SKM-1 treated with dmso at 0.1 percent for 144 hours (cell line): ENCODE measurements around the gene NPR1.
"Not testable (repeated sequence)": the region's sequence is repeated elsewhere in the genome, so short reads cannot be mapped to it uniquely, and the experiment has no call there.

Experiments used
- DNase-seq: peaks from one replicate; lab custom pipeline; 2025; ENCODE audit not compliant: unreplicated experiment; lab: John Stamatoyannopoulos, UW

NPR1 gene

DNA sequence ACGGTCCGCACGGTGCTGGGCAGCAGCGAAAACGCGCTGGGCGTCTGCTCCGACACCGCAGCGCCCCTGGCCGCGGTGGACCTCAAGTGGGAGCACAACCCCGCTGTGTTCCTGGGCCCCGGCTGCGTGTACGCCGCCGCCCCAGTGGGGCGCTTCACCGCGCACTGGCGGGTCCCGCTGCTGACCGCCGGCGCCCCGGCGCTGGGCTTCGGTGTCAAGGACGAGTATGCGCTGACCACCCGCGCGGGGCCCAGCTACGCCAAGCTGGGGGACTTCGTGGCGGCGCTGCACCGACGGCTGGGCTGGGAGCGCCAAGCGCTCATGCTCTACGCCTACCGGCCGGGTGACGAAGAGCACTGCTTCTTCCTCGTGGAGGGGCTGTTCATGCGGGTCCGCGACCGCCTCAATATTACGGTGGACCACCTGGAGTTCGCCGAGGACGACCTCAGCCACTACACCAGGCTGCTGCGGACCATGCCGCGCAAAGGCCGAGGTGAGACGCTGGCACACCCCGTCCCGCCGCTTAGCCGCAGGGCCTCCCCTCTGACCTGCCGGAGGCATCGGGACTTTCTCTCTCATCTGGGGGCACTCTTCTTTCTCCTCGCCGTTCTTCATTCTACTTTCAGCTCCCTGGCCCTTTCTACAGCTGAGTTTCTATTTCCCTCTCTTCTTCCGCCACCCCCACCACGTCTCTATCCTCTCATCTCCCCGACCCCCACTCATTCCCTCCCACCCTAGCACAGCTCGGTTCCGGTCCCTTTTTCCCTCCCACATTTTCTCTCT lies 1.0 kb downstream of the NPR1 start:
- no peak for DNase-seq

GRCh38 chr1:153680120-153680403 lies 1.6 kb downstream of the NPR1 start:
- no peak for DNase-seq

DNA sequence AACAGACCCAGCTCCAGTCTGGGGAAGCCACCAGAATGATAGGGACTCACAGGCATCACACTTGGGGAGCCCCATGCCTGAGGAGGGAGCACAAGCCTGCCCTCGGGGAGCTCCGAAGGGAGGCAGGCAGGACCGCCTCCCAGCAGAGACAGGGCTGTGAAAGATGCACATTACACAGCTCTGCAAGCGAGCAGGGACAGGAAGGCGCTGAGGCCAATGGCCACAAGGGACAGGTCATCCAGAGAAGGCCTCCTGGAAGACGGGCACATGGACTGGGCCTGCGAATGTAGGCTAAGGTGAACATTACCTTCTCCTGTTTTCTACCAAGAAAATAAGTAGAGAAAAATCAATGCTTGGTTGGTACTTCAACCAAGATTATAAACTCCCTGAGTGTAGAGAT lies 4.2 kb downstream of the NPR1 start:
- no peak for DNase-seq

- DNase-seq = no peak
These were observed 5.4 kb downstream of the NPR1 start for GRCh38 chr1:153683854-153684253.

DNA sequence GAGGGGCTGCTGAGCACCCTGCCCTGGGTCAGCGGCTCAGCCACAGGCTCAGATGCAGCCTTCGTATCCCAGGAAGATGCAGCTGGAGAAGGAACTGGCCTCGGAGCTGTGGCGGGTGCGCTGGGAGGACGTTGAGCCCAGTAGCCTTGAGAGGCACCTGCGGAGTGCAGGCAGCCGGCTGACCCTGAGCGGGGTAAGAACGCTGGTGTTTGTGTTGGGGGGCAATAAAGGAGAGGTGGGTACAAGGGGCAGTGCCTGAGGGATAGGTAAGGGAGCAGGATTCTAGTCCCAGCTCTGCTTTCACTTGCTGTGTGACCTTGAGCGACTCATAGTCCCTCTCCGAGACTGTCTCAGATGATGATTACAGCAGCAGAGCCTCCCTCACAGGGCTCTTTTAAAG lies 6.4 kb downstream of the NPR1 start:
- no peak for DNase-seq

DNA sequence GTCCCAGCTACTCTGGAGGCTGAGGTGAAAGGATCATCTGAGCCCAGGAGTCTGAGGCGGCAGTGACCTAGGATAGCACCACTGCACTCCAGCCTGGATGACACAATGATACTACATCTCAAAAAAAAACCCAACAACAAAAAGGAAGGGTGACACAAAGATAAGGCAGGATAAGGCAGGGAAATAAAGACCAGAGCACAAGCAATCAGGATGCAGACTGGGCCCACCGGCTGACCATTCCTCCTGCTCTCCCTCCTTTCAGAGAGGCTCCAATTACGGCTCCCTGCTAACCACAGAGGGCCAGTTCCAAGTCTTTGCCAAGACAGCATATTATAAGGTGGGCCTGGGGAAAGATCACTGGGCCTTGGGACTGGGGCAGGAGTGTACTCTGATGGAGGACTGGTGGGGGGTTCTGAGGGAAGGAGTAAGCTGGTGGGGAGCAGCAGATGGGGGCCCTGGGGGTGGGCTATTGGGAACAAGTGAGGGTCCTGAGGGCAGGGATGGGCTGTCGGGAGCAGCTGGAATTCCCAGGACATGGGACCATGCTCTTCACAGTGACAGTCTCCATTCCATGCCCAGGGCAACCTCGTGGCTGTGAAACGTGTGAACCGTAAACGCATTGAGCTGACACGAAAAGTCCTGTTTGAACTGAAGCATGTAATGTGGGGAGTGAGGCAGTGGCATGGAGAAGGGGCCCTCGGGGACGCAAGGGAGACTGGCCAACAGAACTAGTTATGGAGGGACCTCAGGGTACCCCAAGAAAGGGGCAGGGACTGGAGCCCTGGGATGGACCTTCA lies 7.3 kb downstream of the NPR1 start:
- no peak for DNase-seq

GRCh38 chr1:153687346-153688125 lies 9.0 kb downstream of the NPR1 start:
- no peak for DNase-seq

GRCh38 chr1:153688276-153688675 lies 9.8 kb downstream of the NPR1 start:
- DNase-seq = no peak

- DNase-seq = no peak
These were observed 10.3 kb downstream of the NPR1 start for GRCh38 chr1:153688736-153689328.

DNA sequence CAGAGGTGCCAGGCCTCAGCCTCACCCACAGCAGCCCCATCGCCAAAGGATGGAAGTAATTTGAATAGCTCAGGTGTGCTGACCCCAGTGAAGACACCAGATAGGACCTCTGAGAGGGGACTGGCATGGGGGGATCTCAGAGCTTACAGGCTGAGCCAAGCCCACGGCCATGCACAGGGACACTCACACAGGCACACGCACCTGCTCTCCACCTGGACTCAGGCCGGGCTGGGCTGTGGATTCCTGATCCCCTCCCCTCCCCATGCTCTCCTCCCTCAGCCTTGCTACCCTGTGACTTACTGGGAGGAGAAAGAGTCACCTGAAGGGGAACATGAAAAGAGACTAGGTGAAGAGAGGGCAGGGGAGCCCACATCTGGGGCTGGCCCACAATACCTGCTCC lies 15.0 kb downstream of the NPR1 start:
- no peak for DNase-seq

- no peak for DNase-seq
These were observed 18.3 kb downstream of the NPR1 start for GRCh38 chr1:153696741-153697140.

GRCh38 chr1:153697191-153698019 lies 18.9 kb downstream of the NPR1 start:
- DNase-seq = no peak

DNA sequence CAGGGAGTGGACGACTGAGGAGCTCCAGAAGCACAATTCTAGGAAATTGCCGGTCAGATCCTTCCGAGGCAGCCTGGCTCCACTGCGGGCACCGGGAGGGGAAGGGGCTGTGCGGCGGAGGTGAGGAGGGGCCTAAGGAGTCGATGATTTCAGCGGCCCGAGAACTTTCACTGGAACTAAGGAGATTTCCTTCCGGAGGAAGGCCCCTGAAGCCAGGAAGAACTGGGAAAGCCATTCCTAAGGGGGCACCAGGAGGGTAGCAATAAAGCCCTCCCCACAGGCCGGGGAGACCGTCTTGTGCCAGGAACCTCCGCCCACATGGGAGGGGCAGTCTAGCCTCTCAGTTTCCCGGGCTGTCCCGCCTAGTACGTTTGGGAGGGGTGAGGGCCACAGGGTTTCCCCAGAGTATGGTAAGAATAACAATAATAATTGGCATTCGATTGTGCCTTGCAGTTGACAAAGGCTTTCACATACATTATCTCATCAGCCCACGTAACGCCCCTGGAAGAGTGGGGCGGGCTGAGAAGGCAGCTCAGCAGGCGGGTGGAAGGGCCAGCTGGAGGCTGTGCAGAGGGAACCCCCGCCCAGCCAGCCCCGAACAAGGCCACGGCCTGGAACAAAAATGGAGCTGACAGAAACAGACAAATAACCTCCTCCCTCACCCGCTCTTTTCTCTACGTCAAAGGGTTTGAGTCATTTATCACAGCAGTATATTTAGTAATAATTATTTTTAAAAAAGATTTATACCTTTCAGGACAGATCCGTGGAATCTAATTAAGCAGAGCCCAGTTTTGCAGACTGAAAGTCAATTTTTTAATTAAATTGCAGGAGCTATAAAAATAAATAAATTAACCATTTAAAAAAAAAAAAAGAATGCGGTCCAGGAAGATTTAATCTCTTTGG lies 19.8 kb downstream of the NPR1 start:
- DNase-seq = no peak

- DNase-seq = no peak
These were observed 20.6 kb downstream of the NPR1 start for GRCh38 chr1:153698923-153699714.

DNA sequence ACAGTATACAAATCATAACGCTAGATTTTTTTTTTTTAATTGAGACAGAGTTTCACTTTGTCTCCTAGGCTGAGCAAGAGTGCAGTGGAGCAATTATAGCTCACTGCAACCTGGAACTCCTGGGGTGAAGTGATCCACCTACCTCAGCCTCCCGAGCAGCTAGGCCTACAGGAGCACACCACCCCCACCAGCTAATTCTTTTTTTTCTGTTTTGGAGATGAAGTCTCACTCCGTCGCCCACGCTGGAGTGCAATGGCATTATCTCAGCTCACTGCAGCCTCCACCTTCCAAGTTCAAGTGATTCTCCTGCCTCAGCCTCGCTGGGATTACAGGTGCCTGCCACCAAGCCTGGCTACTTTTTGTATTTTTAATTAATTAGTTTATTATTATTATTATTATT lies 21.3 kb downstream of the NPR1 start:
- DNase-seq = no peak

DNA sequence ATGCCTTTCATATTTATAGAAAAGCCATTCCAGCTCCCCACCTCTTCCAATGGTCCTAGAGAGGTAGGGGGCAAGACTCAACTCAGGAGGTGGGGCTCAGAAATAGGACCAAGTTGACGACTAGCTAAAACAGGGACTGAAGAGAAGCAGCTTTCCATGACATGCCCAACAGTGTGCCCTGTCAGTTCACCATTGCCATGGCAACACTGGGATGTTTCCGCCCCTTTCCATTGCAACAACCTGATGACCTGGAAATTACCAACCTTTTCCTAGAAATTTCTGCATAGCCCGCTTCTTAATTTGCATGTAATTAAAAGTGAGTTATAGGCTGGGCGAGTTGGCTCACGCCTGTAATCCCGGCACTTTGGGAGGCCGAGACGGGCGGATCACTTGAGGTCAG lies 27.0 kb downstream of the NPR1 start:
- DNase-seq = no peak

- no peak for DNase-seq
These were observed 32.5 kb downstream of the NPR1 start for GRCh38 chr1:153711026-153711425.

DNA sequence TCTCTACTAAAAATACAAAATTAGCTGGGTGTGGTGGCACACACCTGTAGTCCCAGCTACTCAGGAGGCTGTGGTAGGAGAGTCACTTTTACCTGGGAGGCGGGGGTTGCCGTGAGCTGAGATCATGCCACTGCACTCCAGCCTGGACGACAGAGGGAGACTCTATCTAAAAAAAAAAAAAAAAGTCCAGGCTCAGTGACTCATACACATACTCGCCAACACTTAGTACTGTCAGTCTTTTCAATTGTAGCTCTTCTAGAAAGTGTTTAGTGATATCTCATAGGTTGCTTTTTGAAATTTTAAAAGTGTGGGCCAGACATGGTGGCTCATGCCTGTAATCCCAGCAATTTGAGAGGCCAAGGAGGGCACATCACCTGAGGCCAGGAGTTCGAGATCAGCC lies 37.7 kb downstream of the NPR1 start:
- not testable (repeated sequence) for DNase-seq

DNA sequence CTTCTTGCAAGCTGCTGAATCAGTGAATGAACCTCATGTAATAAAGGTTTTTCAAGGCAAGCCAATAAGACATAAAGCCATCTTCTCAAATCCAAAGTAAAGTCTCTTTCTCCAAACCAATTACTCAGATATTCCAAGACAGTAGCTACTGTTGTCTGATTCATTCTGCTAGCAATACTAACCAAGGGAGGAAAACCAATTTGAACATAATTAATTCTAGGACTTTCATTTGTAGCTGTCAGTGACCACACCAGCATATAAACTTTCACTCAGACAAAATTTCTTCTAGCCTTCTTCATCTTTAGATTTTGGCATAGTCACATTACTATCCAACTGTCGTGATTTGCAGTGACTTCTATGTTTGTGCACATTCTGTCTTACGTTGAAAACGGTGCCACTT lies 38.8 kb downstream of the NPR1 start:
- DNase-seq = no peak
